Sigmoid colon (tissue), 4 donors: ENCODE measurements around the gene MME.

ENCODE experiments used
- POLR2A ChIP-seq, 2 donors: fragments of 450-650 bp; IDR thresholded peaks; one replicate each; pipeline ENCODE4 v1.6.1; 2016; ENCODE audit warnings: antibody characterized with exemption in 2 of 2, mild to moderate bottlenecking in 2 of 2, moderate library complexity in 2 of 2
- POLR2AphosphoS5 ChIP-seq, 4 donors: sonication (generic); formaldehyde crosslinking; IDR thresholded peaks; one replicate each; pipeline ENCODE4 v1.6.1; 2017; ENCODE audit warnings: antibody characterized with exemption in 4 of 4
- TF ChIP-seq, protein P1 (sequence below), 4 experiments: fragments of 450-650 bp in 3 of 4; fragments of 200-600 bp in 1 of 4; IDR thresholded peaks; one replicate each; pipeline ENCODE4 v1.5.1; 2016 to 2019; ENCODE audit warnings: antibody characterized with exemption in 4 of 4, mild to moderate bottlenecking in 3 of 4, moderate library complexity in 2 of 4

DNA sequence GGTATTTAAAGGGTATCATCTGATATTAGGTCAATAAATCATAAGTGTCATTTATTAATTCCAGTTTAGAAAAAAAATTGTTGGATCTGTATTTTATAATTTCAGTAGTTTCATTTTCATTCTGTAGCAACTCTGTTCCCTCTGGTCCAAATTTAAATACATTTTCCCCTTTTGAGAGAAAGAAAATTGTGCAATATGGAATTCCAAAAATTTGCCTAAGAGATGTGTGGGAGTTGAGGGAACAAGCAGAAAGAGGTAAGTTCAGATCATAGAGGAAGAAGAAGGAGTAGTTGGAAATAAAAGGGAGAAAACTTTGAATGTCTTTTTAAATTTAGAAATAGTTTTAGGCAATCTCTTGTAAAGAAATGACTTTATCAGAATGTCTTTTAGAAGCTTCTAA lies 48.9 kb upstream of the MME start:
- TF ChIP-seq POLR2AphosphoS5 (IDR thresholded peaks at IDR 0.05) (no peak), POLR2A (IDR thresholded peaks at IDR 0.05) (no peak)
- TF ChIP-seq, protein P1, sequence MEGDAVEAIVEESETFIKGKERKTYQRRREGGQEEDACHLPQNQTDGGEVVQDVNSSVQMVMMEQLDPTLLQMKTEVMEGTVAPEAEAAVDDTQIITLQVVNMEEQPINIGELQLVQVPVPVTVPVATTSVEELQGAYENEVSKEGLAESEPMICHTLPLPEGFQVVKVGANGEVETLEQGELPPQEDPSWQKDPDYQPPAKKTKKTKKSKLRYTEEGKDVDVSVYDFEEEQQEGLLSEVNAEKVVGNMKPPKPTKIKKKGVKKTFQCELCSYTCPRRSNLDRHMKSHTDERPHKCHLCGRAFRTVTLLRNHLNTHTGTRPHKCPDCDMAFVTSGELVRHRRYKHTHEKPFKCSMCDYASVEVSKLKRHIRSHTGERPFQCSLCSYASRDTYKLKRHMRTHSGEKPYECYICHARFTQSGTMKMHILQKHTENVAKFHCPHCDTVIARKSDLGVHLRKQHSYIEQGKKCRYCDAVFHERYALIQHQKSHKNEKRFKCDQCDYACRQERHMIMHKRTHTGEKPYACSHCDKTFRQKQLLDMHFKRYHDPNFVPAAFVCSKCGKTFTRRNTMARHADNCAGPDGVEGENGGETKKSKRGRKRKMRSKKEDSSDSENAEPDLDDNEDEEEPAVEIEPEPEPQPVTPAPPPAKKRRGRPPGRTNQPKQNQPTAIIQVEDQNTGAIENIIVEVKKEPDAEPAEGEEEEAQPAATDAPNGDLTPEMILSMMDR (IDR thresholded peaks at IDR 0.05) = no peak
